Ovary (tissue), 9 donors: Measurements from ENCODE around the gene NMD3. TPM values are rescaled to one million over a fixed set of nuclear protein-coding genes. Genes with fewer than 3 reads are reported as not detected.

Source experiments
- DNase-seq, 5 donors: peaks; one replicate each; pipeline ENCODE4 v3.0.0-alpha.2; 2019 to 2020
- H3K27ac ChIP-seq, 2 donors: fragments of 200-600 bp; one replicate each; pipeline versions ENCODE4 v1.5.1 to v1.8.0; 2019 to 2022
- H3K27me3 ChIP-seq: fragments of 200-600 bp; one replicate; pipeline ENCODE4 v1.8.0; 2022
- H3K36me3 ChIP-seq: fragments of 200-600 bp; sonication (generic); one replicate; pipeline ENCODE4 v1.5.1; 2019
- H3K4me1 ChIP-seq: one replicate; pipeline ENCODE4 v1.8.1; 2013; ENCODE audit warnings: mild to moderate bottlenecking, moderate library complexity; ENCODE audit not compliant: insufficient read depth
- H3K4me3 ChIP-seq: fragments of 200-600 bp; sonication (generic); one replicate; pipeline ENCODE4 v1.5.1; 2017
- H3K9me3 ChIP-seq, 2 donors: fragments of 200-600 bp in 1 of 2; sonication (generic) in 1 of 2; one replicate each; pipeline versions ENCODE4 v1.5.1 to v1.8.1; 2013 to 2019; ENCODE audit warnings: mild to moderate bottlenecking in 1 of 2, moderate library complexity in 1 of 2
- CTCF ChIP-seq, 3 donors: fragments of 450-650 bp in 2 of 3; fragments of 200-600 bp in 1 of 3; IDR thresholded peaks; one replicate each; pipeline versions ENCODE4 v1.5.1 to v1.8.0; 2016 to 2022; ENCODE audit warnings: antibody characterized with exemption in 3 of 3, mild to moderate bottlenecking in 1 of 3
- EP300 ChIP-seq: sonication (generic); formaldehyde crosslinking; IDR thresholded peaks from one replicate; pipeline ENCODE4 v1.6.1; 2017; ENCODE audit warnings: antibody characterized with exemption
- POLR2A ChIP-seq: fragments of 450-650 bp; IDR thresholded peaks from one replicate; pipeline ENCODE4 v1.6.1; 2017; ENCODE audit warnings: antibody characterized with exemption, mild to moderate bottlenecking, moderate library complexity
- WGBS, 3 donors: extraction: QIAGEN DNeasy Blood & Tissue Kit in 1 of 3; methylation state at CpG; one replicate each; pipeline versions ENCODE4 v1.1.5 to v1.1.7; 2013 to 2017; 5-methylcytosine and 5-hydroxymethylcytosine counted together
- intact Hi-C, 4 donors: fragments of 100-400 bp; cut with DNase I; formaldehyde crosslinking; loops; one replicate each; pipeline versions ENCODE4 v1.11.0 to v1.15.1; 2022 to 2023
- polyA plus RNA-seq, 2 donors: library from polyadenylated mRNA; stranded (reverse); fragments of 200-250 nt in 1 of 2; fragments of 350-450 nt in 1 of 2; fragmentation: Illumina TruSeq in 1 of 2; extraction: RNeasy Lipid Tissue Mini Kit (QIAGEN cat#74804) in 1 of 2; gene quantifications; one replicate each; pipeline ENCODE4 v1.2.3, GENCODE V29; 2013 to 2014
- total RNA-seq, 7 donors: library from RNA; depleted of rRNA in 2 of 7; stranded (reverse); fragments of >200 nt in 2 of 7; fragmentation: NEBNext Ultra II Directional in 3 of 7; extraction: Animal tissue kit (Norgen Biotek cat#: 25700) in 3 of 7; gene quantifications; one replicate each; pipeline versions ENCODE4 v1.1.0 to v1.2.4, GENCODE V29; 2016 to 2023
- donor health status: DM: no; HTN: no; CAD: no; lungs with moderate emphysema.
- donor health status: DM: no; HTN: no; CAD: no.
- donor health status: Bipolar disorder and iron deficiency.
- donor health status: DM: yes; HTN: yes; CAD: no.
- donor health status: DM: no; HTN: no; CAD: no.
- donor health status: DM: yes; HTN: yes; CAD: no.

Gene NMD3
- total and polyA plus RNA-seq, 9 donors: 25.9 to 61.7 (median 46.4) TPM

GRCh38 chr3:161217496-161217895 lies 3.6 kb upstream of the NMD3 start:
- Histone ChIP-seq H3K9me3 (no peaks in the 10 kb centered on the region), H3K36me3 (no peaks in the 10 kb centered on the region), H3K4me3 (no peak overlapping the region), H3K27ac (no peak overlapping the region), H3K27me3 (no peaks in the 10 kb centered on the region), H3K4me1 (no peaks in the 10 kb centered on the region)
- TF ChIP-seq EP300 (no peak), POLR2A (no peak), CTCF (IDR thresholded peaks at IDR 0.05) (no peak)
- no peak for DNase-seq
- intact Hi-C loops: no loop called here
- WGBS, 3 donors: 68 to 86% (median 85%) methylated on average over 5 of the region's 5 CpGs

GRCh38 chr3:161219495-161219894 lies 1.6 kb upstream of the NMD3 start:
- intact Hi-C loops: no loop called here
- H3K27me3 ChIP-seq: no peaks in the 10 kb centered on the region
- no peaks in the 10 kb centered on the region for H3K9me3 ChIP-seq
- H3K36me3 ChIP-seq: no peaks in the 10 kb centered on the region
- no peak overlapping the region for H3K4me3 ChIP-seq
- H3K4me1 ChIP-seq: peaks cover 3% of the 10 kb centered on the region
- TF ChIP-seq EP300 (no peak), CTCF (IDR thresholded peaks at IDR 0.05) (no peak), POLR2A (no peak)
- 89 to 94% (median 93%) methylated on average over 4 of the region's 4 CpGs for WGBS, 3 donors
- no peak for DNase-seq
- no peak overlapping the region for H3K27ac ChIP-seq

- H3K9me3 ChIP-seq: no peaks in the 10 kb centered on the region
- TF ChIP-seq EP300: no peak
- no peak for TF ChIP-seq CTCF (IDR thresholded peaks at IDR 0.05)
- no peak for TF ChIP-seq POLR2A
- H3K27me3 ChIP-seq: no peaks in the 10 kb centered on the region
- H3K36me3 ChIP-seq: no peaks in the 10 kb centered on the region
- intact Hi-C loops: no loop called here
- H3K4me3 ChIP-seq: peak overlapping the region; percentile 97
- 2 to 4% (median 3%) methylated on average over 19 of the region's 19 CpGs for WGBS, 3 donors
- H3K4me1 ChIP-seq: peaks cover 3% of the 10 kb centered on the region
- H3K27ac ChIP-seq: peak overlapping the region; percentile 62 to 77
- peak in 2 of 5 donors; percentile 20 to 27 for DNase-seq
These were observed 892 bp downstream of the NMD3 start for GRCh38 chr3:161221806-161222600.

GRCh38 chr3:161222662-161223061 lies 1.6 kb downstream of the NMD3 start:
- intact Hi-C loops: no loop called here
- no peak overlapping the region for H3K27ac ChIP-seq
- H3K36me3 ChIP-seq: no peaks in the 10 kb centered on the region
- no peaks in the 10 kb centered on the region for H3K27me3 ChIP-seq
- no peaks in the 10 kb centered on the region for H3K9me3 ChIP-seq
- H3K4me3 ChIP-seq: peak overlapping the region; percentile 97
- no peak for DNase-seq
- H3K4me1 ChIP-seq: peaks cover 3% of the 10 kb centered on the region
- TF ChIP-seq EP300 (no peak), POLR2A (no peak), CTCF (IDR thresholded peaks at IDR 0.05) (no peak)
- whole genome bisulfite sequencing, 3 donors: 6 to 8% (median 7%) methylated on average over 2 of the region's 2 CpGs
